ENCODE measurements around the gene SKP2.

Gene SKP2

DNA sequence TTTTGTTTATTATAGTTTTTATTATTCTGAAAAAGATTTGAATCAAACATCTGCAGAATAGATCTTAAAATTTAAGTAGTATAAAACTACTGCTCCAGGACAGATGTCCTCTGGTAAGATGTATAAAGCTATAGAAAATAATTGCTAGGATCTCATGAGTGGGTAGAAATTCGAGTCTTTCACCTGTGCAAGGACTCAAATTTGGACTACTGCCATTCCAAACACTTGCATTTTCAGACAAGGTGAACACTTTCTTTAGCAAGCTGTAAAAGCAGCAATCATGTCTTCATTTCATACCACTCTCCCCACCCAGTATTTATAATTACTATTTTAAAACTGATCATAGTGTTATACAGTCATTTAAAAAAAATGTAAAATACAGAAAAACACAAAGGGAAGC lies 20.7 kb downstream of the SKP2 start:
- H3K27ac Mint-ChIP-seq: no peak overlapping the region
- no peak for DNase-seq
- H3K4me1 Mint-ChIP-seq: no peaks in the 10 kb centered on the region
- no peaks in the 10 kb centered on the region for H3K9me3 Mint-ChIP-seq
- H3K27me3 Mint-ChIP-seq (ENCODE audit: low read depth, poor library complexity): no peaks in the 10 kb centered on the region
- no peak overlapping the region for H3K4me3 Mint-ChIP-seq
- peaks cover 78% of the 10 kb centered on the region for H3K36me3 Mint-ChIP-seq (ENCODE audit: low read depth)
- TF ChIP-seq, protein P1, sequence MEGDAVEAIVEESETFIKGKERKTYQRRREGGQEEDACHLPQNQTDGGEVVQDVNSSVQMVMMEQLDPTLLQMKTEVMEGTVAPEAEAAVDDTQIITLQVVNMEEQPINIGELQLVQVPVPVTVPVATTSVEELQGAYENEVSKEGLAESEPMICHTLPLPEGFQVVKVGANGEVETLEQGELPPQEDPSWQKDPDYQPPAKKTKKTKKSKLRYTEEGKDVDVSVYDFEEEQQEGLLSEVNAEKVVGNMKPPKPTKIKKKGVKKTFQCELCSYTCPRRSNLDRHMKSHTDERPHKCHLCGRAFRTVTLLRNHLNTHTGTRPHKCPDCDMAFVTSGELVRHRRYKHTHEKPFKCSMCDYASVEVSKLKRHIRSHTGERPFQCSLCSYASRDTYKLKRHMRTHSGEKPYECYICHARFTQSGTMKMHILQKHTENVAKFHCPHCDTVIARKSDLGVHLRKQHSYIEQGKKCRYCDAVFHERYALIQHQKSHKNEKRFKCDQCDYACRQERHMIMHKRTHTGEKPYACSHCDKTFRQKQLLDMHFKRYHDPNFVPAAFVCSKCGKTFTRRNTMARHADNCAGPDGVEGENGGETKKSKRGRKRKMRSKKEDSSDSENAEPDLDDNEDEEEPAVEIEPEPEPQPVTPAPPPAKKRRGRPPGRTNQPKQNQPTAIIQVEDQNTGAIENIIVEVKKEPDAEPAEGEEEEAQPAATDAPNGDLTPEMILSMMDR (IDR thresholded peaks at IDR 0.05): no peak

DNA sequence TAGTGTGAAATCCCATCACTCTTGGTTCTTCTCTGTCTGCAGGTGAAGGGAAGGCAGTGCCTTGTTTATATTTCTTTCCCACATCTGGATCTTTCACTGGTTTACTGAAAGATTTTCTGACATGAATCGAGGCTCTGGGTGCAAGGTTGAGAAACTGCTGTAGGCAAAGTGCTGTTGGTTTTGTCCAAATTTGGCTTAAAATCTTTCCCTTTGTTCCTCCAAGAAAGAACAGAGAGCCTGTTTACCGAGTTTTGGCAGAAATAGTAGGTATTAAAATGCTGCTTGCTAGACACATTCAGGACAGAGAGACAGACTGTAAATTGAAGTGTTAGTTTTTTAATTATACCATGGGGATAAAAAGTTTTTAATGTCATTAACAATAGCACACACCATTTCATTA lies 21.5 kb downstream of the SKP2 start:
- no peak for DNase-seq
- Mint-ChIP-seq H3K9me3 (no peaks in the 10 kb centered on the region), H3K27ac (no peak overlapping the region), H3K4me1 (no peaks in the 10 kb centered on the region), H3K4me3 (no peak overlapping the region), H3K36me3 (ENCODE audit: low read depth) (peaks cover 72% of the 10 kb centered on the region), H3K27me3 (ENCODE audit: low read depth, poor library complexity) (no peaks in the 10 kb centered on the region)
- TF ChIP-seq, protein P1 (IDR thresholded peaks at IDR 0.05): no peak

DNA sequence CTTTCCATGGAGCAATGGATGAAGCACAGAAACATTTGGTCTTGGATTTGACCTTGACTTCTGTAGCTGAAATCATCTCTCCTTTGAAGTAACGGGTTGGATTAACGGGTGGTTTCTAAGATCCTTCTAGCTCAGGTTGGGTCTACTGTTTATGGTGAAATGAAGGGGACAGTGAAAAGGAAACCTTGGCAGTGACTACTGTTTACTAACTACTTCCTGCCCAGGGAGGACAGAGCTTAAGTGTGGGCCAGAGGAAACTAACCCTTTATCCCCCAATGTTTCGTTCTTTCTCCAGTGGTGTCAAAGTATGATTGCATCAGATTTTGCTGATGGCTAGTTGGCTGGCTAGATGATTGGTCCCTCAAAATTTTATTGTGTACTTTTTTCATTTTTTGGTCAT lies 22.2 kb downstream of the SKP2 start:
- no peak for DNase-seq
- Mint-ChIP-seq H3K27ac (no peak overlapping the region), H3K4me3 (no peak overlapping the region), H3K9me3 (no peaks in the 10 kb centered on the region), H3K4me1 (no peaks in the 10 kb centered on the region), H3K36me3 (ENCODE audit: low read depth) (peaks cover 71% of the 10 kb centered on the region), H3K27me3 (ENCODE audit: low read depth, poor library complexity) (no peaks in the 10 kb centered on the region)
- TF ChIP-seq, protein P1 (IDR thresholded peaks at IDR 0.05): no peak

DNA sequence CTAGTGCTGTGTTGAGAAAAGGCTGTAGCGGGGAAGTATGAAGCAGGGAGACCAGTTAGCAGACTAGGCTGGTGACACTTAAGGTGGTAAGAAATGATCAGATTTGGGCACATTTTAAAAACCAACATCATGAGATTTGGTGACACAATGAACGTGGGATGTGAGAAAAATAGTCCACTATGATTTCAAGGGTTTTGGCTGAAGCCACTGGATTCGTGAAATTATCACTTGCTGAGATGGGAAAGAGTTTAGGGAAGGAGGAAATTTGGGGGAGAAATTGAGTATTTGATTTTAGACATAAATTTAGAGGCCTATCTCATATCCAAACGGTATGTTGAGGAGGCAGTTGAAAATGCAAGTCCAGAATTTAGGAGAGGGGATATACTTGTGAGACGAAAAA lies 23.1 kb downstream of the SKP2 start:
- TF ChIP-seq, protein P1 (IDR thresholded peaks at IDR 0.05): no peak
- Mint-ChIP-seq H3K4me3 (no peak overlapping the region), H3K36me3 (ENCODE audit: low read depth) (peaks cover 72% of the 10 kb centered on the region), H3K9me3 (no peaks in the 10 kb centered on the region), H3K27ac (peak overlapping the region; percentile 40), H3K27me3 (ENCODE audit: low read depth, poor library complexity) (no peaks in the 10 kb centered on the region), H3K4me1 (no peaks in the 10 kb centered on the region)
- DNase-seq: no peak

DNA sequence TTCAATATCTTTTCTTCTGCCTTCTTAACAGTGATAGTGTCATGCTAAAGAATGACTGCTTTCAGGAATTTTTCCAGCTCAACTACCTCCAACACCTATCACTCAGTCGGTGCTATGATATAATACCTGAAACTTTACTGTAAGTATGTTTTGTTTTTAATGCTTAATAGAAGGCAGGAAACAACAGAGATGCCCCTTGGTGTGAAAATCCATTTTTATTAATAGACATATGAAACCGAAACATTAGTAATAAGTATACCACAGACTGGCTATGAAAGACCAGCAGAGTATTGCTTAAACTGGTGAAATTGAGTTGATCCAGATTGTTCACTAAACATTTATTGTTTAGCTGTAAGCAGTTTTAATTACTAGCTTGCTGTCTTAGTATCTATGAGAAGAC lies 25.2 kb downstream of the SKP2 start:
- H3K4me1 Mint-ChIP-seq: no peaks in the 10 kb centered on the region
- no peak for DNase-seq
- no peaks in the 10 kb centered on the region for H3K27me3 Mint-ChIP-seq (ENCODE audit: low read depth, poor library complexity)
- TF ChIP-seq, protein P1 (IDR thresholded peaks at IDR 0.05): no peak
- peaks cover 72% of the 10 kb centered on the region for H3K36me3 Mint-ChIP-seq (ENCODE audit: low read depth)
- H3K4me3 Mint-ChIP-seq: no peak overlapping the region
- peak overlapping the region; percentile 24 for H3K27ac Mint-ChIP-seq
- no peaks in the 10 kb centered on the region for H3K9me3 Mint-ChIP-seq

DNA sequence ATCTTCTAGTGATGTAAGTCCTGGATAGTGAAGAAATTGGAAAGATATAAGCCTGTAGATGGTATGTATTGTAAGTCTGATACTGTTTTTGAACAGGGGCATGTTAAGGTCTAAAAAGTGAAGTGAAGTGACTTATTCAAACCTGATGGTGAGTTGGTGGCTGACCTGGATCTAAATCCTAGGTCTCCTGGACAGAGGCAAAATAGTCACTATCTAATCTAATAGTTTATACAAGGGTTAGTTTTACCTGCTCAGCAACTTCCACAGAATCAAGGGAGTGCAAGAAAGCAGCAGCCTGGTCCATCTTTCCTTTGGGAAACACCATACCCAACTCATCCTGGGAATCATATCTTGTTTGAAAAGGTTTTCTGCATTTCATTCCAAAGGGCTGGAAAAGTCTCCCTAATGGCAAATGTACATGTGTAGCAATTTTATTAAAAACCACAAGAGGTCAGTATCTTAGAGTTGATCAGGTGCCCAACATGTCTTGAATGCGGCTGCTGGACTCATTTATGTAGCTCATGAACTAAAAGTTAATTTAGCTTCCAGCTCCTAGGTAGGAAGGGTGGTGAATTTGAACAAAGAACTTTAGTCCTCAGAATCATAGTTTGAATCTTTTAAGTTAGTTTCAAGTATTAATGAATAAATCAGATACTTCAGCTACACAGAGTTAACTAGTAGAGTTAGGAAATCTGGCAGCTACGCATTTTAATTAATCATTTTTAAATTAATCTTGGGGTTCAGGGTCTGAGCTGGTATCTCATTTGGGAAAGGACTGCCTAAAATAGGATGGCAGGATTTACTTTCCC lies 26.0 kb downstream of the SKP2 start:
- Mint-ChIP-seq H3K4me3 (no peak overlapping the region), H3K27me3 (ENCODE audit: low read depth, poor library complexity) (no peaks in the 10 kb centered on the region), H3K9me3 (no peaks in the 10 kb centered on the region), H3K36me3 (ENCODE audit: low read depth) (peaks cover 74% of the 10 kb centered on the region), H3K4me1 (no peaks in the 10 kb centered on the region), H3K27ac (peak overlapping the region; percentile 24)
- no peak for DNase-seq
- TF ChIP-seq, protein P1 (IDR thresholded peaks at IDR 0.05): peak; percentile 53
